Measurements from ENCODE around the gene TSEN2. TPM values are rescaled to one million over a fixed set of nuclear protein-coding genes. Genes with fewer than 3 reads are reported as not detected.

TSEN2 gene
- total RNA-seq, 1 donor from 2014 or later = 28.1 TPM

DNA sequence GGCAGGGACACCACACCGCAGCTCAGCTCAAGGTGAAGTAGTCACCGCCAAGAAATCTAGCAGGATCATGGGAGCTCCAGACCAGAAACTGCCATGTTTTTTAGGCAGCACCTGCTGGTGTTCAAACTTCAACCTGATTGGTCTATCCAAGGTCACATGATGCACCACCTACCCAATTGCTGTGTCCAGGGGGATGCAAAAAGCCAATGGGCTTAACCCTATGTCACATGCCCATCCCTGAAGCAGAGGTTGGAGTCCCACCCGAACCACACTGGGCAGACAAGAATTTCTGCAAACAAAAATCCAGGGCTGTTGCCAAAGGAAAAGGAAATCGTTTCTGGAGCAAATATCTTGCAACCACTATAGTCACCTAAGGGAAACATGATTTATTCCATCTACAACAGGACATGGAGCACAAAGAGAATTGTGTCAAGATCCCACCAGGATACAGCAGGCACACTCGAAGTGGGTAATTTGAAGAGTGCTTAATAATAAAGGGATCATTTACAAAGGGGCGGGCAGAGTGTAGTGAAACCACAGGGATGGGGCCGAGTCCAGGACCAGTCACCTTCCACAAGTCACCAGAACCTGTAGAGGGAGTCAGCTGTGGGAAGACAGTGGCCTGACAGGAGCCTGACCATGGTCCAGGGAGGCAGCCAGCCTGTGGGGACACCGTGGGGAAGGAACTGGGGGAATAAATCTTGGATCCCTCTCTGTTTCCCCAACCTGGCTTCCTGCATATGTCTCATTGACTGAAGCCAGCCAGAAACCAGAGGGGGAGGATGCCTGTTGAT lies 34.2 kb upstream of the TSEN2 start:
- no peak for TF ChIP-seq CTCF (conservative IDR thresholded peaks at IDR 0.05)
- Mint-ChIP-seq H3K9me3 (no peaks in the 10 kb centered on the region), H3K27me3 (ENCODE audit: low read depth) (peaks cover 18% of the 10 kb centered on the region), H3K27ac (ENCODE audit: unreplicated experiment) (no peak overlapping the region), H3K4me3 (no peak overlapping the region), H3K36me3 (ENCODE audit: low read depth) (no peaks in the 10 kb centered on the region), H3K4me1 (no peaks in the 10 kb centered on the region)
- no peak for DNase-seq (ENCODE audit: low read depth, low spot score)

- H3K36me3 Mint-ChIP-seq (ENCODE audit: low read depth) = no peaks in the 10 kb centered on the region
- TF ChIP-seq CTCF (conservative IDR thresholded peaks at IDR 0.05) = no peak
- no peaks in the 10 kb centered on the region for H3K9me3 Mint-ChIP-seq
- no peaks in the 10 kb centered on the region for H3K4me1 Mint-ChIP-seq
- H3K27me3 Mint-ChIP-seq (ENCODE audit: low read depth) = peaks cover 15% of the 10 kb centered on the region
- no peak for DNase-seq (ENCODE audit: low read depth, low spot score)
- no peak overlapping the region for H3K27ac Mint-ChIP-seq (ENCODE audit: unreplicated experiment)
- no peak overlapping the region for H3K4me3 Mint-ChIP-seq
Measured at GRCh38 chr3:12451481-12451880, 32.8 kb upstream of the TSEN2 start.

DNA sequence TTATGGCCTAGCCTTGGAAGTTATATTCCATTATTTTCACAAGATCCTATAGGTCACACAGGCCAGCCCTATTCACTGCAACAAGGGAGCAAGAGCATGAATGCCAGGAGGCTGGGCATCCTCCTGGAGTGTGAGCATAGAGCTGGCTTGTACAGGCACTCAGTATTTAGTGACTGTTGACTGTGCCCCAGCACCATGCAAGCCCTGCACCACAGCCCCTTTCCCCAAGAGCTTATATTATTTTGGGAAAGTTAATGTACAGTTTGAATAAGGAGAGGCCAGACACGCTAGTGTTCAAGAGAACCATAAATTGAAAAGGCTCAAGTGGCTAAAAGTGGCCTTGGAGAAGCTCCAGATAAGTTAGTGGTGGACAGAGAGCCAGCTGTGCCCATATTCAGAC lies 32.3 kb upstream of the TSEN2 start:
- Mint-ChIP-seq H3K36me3 (ENCODE audit: low read depth) (no peaks in the 10 kb centered on the region), H3K4me1 (no peaks in the 10 kb centered on the region), H3K9me3 (no peaks in the 10 kb centered on the region), H3K27ac (ENCODE audit: unreplicated experiment) (no peak overlapping the region), H3K4me3 (no peak overlapping the region), H3K27me3 (ENCODE audit: low read depth) (peaks cover 14% of the 10 kb centered on the region)
- no peak for TF ChIP-seq CTCF (conservative IDR thresholded peaks at IDR 0.05)
- no peak for DNase-seq (ENCODE audit: low read depth, low spot score)

- no peaks in the 10 kb centered on the region for H3K9me3 Mint-ChIP-seq
- peaks cover 10% of the 10 kb centered on the region for H3K27me3 Mint-ChIP-seq (ENCODE audit: low read depth)
Measured at GRCh38 chr3:12452361-12453330, 31.6 kb upstream of the TSEN2 start.

More at GRCh38 chr3:12452361-12453330, 31.6 kb upstream of the TSEN2 start:
- Mint-ChIP-seq H3K36me3 (ENCODE audit: low read depth) (no peaks in the 10 kb centered on the region), H3K27ac (ENCODE audit: unreplicated experiment) (no peak overlapping the region), H3K4me1 (no peaks in the 10 kb centered on the region), H3K4me3 (no peak overlapping the region)
- DNase-seq (ENCODE audit: low read depth, low spot score) = no peak
- TF ChIP-seq CTCF (conservative IDR thresholded peaks at IDR 0.05) = no peak
